ENCODE measurements around the gene SFRP5. TPM values are rescaled to one million over a fixed set of nuclear protein-coding genes. Genes with fewer than 3 reads are reported as not detected.

The SFRP5 gene
- total RNA-seq, 1 donor from 2014 or later: 1.6 TPM

Other genes starting within 250 kb of the SFRP5 start
- gene ANKRD2, start 199.2 kb downstream of the SFRP5 start, total RNA-seq: not detected
- gene HOGA1, start 187.6 kb downstream of the SFRP5 start, total RNA-seq: 0.41 TPM
- gene C10orf62, start 182.3 kb downstream of the SFRP5 start, total RNA-seq: not detected
- 35.5 TPM for gene MORN4, start 138.5 kb downstream of the SFRP5 start, total RNA-seq
- 11.0 TPM for gene PI4K2A, start 131.3 kb downstream of the SFRP5 start, total RNA-seq
- 2.4 TPM for gene AVPI1, start 84.8 kb downstream of the SFRP5 start, total RNA-seq
- 6.1 TPM for gene MARVELD1, start 58.3 kb downstream of the SFRP5 start, total RNA-seq
- gene ZFYVE27, start 34.9 kb downstream of the SFRP5 start, total RNA-seq: 45.2 TPM
- 17.9 TPM for gene GOLGA7B, start 77.8 kb upstream of the SFRP5 start, total RNA-seq